DMS53 treated with DMSO at 0.1 percent for 48 hours (cell line): Measurements from ENCODE around the gene PACSIN2.

ENCODE experiments used
- DNase-seq: peaks from one replicate; lab custom pipeline; 2025; ENCODE audit not compliant: unreplicated experiment; lab: John Stamatoyannopoulos, UW

Gene PACSIN2

DNA sequence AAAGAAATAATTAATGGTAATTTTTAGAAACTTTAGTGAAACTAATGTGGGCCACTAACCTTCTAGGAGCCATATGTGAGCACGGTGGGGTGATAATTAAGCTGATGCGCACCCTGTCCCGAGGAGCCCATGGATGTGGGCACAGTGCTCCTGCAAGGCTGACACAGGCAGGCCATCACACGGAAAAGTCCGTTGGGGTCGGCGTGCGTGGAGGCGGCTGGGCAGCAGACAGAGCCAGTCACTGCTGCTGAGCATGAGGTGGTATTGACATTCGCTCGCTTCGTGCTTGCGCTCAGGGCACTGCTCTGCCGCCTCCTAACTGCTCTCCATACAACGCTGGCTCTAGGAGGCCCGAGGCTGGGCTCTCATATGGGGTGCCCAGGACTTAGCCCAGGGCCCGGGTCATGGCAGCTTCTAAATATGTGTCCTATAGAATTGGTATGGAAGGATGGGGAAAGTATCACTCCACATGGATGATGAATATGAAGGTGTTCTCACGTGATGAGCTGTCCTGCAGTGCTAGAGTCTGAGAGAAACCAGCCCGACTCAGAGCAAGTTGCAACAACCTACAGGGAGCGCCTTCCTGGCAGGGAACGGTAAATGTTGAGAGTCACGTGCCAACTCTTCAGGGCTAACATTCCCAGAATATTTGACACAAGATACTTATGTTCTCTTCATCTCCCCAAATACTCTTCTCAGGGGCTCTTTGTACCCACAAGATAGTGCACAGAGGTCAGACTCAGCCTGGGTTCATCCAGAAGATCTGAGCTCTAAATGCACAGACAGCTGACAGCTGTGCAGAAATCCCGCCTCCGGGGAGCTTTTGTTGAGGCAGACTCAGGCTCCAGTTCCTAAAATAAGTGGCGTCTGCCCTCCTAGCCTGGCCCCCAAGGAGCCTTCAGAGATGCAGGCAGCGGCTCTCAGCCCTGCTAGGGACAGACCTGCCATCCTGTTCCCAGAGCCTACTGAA lies 107.3 kb downstream of the PACSIN2 start:
- no peak for DNase-seq

GRCh38 chr22:42906605-42907348 lies 108.2 kb downstream of the PACSIN2 start:
- no peak for DNase-seq

DNA sequence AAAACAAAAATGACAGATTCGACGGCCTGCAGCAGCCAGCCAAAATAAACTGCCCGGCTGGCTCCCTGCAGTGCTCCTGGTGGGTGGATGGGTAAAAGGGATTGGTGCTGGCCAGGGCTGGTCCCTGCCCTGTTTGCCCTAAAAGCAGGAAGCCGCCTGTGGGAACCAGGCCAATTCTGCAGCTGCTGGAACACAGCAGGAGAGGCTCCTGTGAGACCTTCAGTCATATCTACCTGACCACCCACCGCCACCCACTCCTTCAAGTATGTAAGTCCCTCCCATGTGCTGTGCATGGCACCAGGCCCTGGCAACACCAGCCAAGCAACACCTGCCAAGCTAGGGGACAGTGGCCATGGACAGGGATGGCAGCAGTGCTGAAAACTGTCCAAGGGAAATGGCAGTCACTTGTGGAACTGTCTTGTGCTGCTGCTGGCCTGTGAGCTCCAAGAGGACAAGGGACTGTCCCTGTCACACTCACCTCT lies 109.2 kb downstream of the PACSIN2 start:
- DNase-seq: no peak

GRCh38 chr22:42905217-42905616 lies 109.7 kb downstream of the PACSIN2 start:
- no peak for DNase-seq

GRCh38 chr22:42904050-42904449 lies 110.9 kb downstream of the PACSIN2 start:
- no peak for DNase-seq

DNA sequence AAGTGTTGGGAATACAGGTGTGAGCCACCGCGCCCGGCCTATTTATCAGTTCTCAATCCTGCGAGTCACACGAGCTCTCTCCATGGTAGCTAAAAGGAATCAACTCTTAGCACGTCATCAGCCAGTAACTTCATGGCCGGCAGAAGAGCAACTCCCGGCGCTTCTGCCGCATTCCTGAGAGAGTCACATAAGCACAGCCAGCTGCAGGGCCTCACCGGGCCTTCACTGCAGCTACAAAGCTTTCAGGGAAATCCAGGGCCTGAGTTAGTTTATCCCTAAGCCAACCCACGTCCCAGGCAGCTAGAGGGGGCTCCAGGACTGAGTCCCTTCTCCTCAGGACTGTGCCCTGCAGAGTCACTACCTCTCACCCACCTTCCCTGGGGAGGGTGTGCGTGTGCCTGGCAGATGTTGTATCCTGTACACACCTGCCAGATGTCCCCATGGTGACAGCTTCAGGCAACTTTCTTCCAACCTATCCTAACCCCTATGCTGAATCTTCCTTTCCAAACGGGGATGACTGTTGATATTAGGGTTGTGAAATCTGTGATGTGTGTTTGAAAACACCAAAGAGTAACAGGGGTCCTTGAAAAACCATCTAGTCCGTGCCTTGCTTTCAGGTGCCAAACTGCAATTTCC lies 112.0 kb downstream of the PACSIN2 start:
- no peak for DNase-seq

GRCh38 chr22:42901790-42902508 lies 113.0 kb downstream of the PACSIN2 start:
- DNase-seq: no peak

- DNase-seq: no peak
Measured at GRCh38 chr22:42897960-42898359, 117.0 kb downstream of the PACSIN2 start.

DNA sequence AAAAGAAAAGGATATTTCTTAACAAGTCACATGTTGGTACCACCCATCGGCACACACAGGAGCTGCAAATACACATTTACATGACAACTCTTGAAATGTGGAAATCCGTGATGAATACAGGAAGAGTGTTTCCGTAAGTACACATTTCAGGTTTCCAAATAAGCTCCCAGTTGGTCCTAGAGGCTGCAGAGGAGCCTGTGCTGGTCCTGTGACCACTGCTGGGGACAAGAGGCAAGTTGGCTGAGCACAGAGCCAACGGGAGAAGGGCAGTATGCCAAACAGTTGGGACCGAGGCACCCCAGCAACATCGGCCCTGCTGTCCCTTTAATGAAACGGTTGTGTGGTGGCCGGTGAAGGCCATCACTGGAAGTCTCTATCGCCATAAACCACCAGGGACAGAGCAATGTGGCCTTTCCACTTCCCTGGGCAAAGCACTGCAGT lies 119.4 kb downstream of the PACSIN2 start:
- no peak for DNase-seq

GRCh38 chr22:42895087-42895486 lies 119.9 kb downstream of the PACSIN2 start:
- DNase-seq: no peak

DNA sequence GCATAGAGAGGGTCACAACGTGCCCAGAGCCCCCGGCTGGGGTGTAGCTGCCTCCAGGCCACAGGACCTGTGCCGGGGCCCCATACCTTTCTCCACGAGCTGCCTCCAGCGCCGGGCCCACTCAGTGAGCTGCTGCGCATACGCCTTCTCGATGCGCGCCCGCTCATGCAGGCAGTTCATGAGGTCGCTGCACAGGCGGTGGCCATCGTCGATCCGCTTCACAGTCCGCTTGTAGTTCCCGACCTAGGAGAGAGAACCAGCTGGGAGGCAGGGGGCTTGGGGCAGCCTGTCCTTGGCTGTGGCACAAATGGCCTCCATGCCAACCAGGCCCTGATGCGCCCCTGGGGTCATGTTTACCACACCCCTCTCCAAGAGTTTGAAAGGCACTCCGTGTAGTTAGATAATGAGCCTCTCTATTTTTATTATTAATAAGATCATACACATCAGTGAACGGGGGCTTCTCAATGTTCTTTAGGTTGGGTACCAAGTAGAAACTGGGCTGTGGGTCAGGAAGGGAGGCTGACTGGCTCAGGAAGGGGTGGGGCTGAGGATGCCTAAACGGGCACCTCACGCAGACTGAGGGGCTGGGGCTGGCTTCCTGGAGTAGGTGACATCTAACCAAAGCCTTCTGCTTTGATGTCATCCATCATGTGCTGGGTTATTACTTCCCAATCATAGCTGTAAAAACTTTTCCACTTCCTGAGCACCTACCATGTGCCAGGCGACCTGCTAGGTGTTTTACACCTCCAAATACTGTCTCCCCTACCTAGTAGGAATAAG lies 121.4 kb downstream of the PACSIN2 start:
- no peak for DNase-seq

DNA sequence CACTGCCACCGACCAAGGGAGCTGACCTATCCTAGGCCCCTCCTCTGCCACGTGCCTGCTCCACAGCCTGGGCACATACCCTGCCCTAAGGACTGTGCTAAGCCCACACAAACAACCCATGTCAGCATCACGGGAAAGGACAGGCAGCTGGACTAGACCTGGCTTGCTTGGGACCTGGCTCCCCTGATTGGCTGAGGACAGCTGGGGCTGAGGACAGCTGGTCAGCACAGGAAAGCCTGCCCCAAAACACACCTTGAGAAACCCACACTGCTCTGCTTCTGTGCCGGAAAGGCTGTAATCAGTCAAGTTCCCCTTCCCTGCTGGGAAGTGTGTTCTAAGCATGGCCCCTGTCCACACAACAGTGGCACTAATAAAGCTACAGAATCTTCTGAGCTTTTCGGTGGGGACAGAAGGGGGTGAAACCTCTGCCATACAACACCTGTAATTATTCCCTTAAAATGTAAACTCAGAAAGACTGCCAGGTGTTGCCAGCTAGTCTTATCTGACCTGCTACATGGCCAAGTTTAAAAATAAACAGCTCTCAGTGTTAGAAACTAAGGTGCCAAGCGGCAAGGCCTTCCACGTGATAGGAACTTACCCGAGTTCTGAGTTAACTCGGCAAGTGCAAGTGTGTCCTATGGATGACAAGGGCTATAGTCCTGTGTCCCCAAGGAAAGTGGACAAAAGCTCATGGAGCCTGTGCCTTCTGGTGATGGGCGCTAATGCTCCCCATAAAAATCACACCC lies 122.2 kb downstream of the PACSIN2 start:
- no peak for DNase-seq

DNA sequence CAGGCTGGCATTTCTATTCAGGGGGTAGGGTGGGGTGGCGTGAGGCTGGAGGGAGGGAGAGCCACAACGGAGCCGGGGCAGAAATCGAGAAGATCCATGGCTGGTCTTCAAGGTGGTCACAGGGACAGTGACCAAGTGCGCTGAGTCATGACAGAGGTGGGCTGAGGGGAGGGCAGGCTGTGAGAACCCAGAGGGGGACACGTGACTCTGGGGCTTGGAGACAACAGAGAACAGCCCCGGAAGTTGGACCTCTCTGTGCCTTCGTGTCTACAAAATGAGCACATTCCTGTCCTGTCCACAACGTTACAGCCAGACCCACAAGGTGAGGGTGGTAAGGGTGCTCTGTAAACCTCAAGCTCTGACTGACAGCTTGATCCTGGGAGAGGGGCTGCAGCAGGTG lies 122.8 kb downstream of the PACSIN2 start:
- no peak for DNase-seq

DNA sequence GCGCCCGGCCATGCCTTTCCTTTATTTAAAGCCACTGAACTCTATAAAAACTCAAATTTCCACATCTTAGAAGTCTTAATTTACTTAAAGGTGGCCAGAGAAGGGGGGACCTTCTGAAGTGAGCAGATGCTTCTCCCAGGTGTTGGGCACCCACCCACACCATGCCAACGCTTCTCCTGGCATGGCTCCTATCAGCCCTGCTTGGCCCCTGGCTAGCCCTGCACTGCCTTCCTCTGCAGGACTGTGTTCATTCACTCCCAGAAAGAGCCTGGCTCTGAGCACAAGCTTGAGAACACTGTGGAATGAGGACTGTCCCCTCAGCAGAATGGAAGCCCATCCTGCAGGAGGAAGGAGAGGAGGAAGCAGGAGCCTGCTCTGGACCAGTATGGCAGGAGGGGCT lies 123.3 kb downstream of the PACSIN2 start:
- no peak for DNase-seq

DNA sequence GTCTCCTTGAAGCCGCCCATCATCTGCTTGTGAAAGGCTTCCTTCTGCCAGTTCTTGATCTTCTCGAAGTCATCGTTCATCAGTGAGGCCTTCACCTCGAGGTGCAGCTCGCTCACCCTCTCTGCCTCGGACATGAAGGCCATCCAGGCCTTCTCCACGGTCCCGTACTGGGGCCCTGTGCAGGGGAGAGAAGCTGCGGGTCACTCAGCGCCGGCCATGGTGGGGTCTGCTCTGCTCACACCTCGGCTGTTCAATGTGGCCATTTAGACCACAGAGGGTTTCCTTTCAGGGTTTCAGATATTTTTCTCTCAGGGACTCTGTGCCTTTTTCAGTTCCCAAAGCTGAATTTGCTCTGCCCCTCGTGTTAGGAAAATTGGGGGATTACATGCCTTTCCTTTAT lies 123.9 kb downstream of the PACSIN2 start:
- no peak for DNase-seq

GRCh38 chr22:42889304-42889703 lies 125.6 kb downstream of the PACSIN2 start:
- DNase-seq: no peak

- DNase-seq: no peak
Measured at GRCh38 chr22:42887523-42888507, 127.1 kb downstream of the PACSIN2 start.

DNA sequence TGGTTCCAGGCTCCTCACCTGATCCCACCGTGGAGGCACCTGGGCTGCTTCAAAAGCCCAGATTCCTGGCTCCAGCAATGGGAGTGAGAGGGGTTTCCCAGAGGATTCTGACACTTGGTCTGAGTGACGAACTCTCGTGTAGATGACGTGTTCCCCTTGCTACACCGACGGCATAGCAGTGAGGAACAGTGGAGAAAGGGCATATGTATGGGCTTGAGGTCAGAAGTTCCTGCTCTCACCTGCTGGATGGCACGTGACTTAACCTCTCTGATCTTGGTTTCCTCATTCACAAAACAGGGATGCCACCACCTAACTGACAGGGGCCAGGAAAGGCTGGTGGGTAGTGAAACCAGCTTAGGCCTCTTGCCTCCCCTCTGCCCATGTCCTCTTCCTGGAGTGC lies 127.8 kb downstream of the PACSIN2 start:
- DNase-seq: no peak
